ENCODE data around the gene SOX18.
A peak's percentile ranks its signal among the peaks of the same experiment; 100 is the strongest.

SOX18 gene

GRCh38 chr20:64067733-64068307 is 18.4 kb upstream of the SOX18 start:
- DNase-seq, result no peak

- DNase-seq, result no peak
These were observed 17.7 kb upstream of the SOX18 start for GRCh38 chr20:64067005-64067632.

GRCh38 chr20:64065974-64066343 is 16.5 kb upstream of the SOX18 start:
- DNase-seq, result peak; percentile 53

- DNase-seq, result no peak
These were observed 15.9 kb upstream of the SOX18 start for GRCh38 chr20:64065062-64065973.

- no peak for DNase-seq
These were observed 14.8 kb upstream of the SOX18 start for GRCh38 chr20:64064145-64064698.

GRCh38 chr20:64063389-64064144 is 14.1 kb upstream of the SOX18 start:
- no peak for DNase-seq

GRCh38 chr20:64062596-64063388 is 13.4 kb upstream of the SOX18 start, which contains the start of gene TCEA2:
Gene TCEA2, plus strand, starts transcription at chr20:64063198. Its CDS starts 115 bp downstream, at chr20:64063313.
- peak; percentile 97 for DNase-seq

- no peak for DNase-seq
These were observed 12.8 kb upstream of the SOX18 start for GRCh38 chr20:64062276-64062595.

- no peak for DNase-seq
These were observed 9.1 kb upstream of the SOX18 start for GRCh38 chr20:64058536-64058935.

- peak; percentile 83 for DNase-seq
These were observed 8.4 kb upstream of the SOX18 start for GRCh38 chr20:64057628-64058498.

- no peak for DNase-seq
These were observed 7.6 kb upstream of the SOX18 start for GRCh38 chr20:64056889-64057627.

- DNase-seq, result no peak
These were observed 7.1 kb upstream of the SOX18 start for GRCh38 chr20:64056639-64056888.

- no peak for DNase-seq
These were observed 6.6 kb upstream of the SOX18 start for GRCh38 chr20:64055893-64056638.

GRCh38 chr20:64055396-64055892 is 6.0 kb upstream of the SOX18 start:
- no peak for DNase-seq

- DNase-seq, result peak; percentile 70
These were observed 4.6 kb upstream of the SOX18 start for GRCh38 chr20:64053841-64054661.

GRCh38 chr20:64052987-64053840 is 3.8 kb upstream of the SOX18 start:
- DNase-seq, result no peak

- DNase-seq, result no peak
These were observed 2.9 kb upstream of the SOX18 start for GRCh38 chr20:64052326-64052722.
